GM19372 (cell line): ENCODE data around the gene MUC4.
"Not testable (repeated sequence)": the region's sequence is repeated elsewhere in the genome, so short reads cannot be mapped to it uniquely, and the experiment has no call there.

Experiments used
- ATAC-seq: cut with Tn5 transposase; IDR thresholded peaks from one replicate; pipeline ENCODE4 v1.9.1; 2021; ENCODE audit warnings: mild to moderate bottlenecking, low read depth, moderate library complexity; ENCODE audit not compliant: unreplicated experiment

MUC4 gene

GRCh38 chr3:195794708-195795107 is 17.0 kb downstream of the MUC4 start:
- ATAC-seq: no peak

DNA sequence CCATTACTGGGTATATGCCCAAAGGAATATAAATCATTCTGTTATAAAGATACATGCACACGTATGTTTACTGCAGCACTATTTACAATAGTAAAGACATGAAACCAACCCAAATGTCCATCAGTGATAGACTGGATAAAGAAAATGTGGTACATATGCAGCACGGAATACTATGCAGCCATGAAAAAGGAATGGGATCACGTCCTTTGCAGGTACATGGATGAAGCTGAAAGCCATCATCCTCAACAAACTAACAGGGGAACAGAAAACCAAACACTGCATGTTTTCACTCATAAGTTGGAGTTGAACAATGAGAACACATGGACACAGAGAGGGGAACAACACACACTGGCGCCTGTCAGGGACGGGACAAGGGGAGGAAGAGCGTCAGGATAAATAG is 19.1 kb downstream of the MUC4 start:
- ATAC-seq: not testable (repeated sequence)

DNA sequence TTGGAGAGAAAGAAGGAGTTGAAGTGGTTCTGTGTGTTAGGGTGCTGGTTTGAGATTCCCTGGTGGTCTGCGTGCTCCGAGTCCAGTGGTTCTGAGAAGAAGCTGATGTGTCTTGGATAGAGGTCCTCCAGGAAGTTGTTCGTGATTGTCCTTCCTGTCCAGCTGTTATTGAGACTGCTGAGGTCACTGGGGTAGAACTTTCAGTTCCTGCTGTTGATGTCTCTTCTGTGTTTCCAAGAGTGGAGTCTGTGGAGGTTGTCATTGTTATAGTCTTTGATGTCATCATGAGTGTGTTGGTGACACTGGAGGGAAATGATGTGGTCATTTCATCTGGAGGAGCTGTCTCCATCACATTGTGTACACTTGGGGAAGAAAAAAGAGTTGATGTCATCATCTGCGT is 20.8 kb downstream of the MUC4 start:
- ATAC-seq: no peak

DNA sequence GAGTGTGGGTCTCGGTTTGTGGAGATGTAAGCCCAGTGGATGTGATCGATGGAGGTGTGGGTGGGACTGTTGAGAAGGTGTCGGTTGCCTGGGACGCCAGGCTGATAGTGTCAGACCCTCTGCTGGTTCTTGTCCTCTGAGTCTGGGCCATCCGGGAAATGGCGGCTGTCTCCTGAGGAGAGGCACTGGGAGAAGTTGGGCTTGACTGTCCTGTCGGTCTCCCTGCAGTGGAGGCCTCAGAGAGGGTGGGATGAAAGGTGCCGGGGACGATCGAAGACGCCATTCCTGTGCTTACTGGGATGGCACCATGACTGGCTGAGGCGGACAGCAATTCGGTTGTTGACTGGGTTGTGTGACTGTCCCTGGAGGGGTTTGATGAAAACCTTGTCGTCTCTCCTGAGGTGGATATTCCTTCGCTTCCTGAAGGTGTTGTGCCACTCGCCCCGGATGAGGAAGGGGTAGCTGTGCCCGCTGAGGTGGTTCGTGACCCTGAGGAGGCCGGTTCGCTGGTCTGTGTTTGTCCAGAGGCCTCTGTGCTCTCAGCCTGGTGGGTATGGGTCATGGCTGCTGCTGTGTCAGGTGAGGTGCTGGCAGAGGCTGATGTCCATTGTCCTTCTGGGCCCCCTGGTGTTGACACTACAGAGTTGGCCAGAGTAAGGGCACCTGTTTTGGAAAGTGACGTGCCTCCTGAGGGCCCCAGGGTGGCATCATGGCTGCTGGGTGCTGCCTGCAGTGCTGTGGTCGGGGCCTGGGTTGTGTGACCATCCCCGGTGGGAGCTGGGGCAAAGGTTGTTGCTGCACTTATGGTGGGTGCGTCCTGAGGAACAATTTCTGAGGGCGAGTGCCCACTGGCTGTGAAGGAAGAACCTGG is 22.8 kb downstream of the MUC4 start:
- ATAC-seq: no peak

GRCh38 chr3:195785781-195786405 is 25.8 kb downstream of the MUC4 start:
- ATAC-seq: not testable (repeated sequence)

- ATAC-seq: not testable (repeated sequence)
Measured at GRCh38 chr3:195784031-195784430, 27.7 kb downstream of the MUC4 start.

DNA sequence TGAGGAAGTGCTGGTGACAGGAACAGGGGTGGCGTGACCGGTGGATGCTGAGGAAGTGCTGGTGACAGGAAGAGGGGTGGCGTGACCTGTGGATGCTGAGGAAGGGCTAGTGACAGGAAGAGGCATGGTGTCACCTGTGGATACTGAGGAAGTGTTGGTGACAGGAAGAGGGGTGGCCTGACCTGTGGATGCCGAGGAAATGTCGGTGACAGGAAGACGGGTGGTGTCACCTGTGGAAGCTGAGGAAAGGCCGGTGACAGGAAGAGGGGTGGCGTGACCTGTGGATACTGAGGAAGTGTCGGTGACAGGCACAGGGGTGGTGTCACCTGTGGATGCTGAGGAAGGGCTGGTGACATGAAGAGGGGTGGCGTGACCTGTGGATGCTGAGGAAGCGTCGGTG is 30.5 kb downstream of the MUC4 start:
- ATAC-seq: not testable (repeated sequence)

DNA sequence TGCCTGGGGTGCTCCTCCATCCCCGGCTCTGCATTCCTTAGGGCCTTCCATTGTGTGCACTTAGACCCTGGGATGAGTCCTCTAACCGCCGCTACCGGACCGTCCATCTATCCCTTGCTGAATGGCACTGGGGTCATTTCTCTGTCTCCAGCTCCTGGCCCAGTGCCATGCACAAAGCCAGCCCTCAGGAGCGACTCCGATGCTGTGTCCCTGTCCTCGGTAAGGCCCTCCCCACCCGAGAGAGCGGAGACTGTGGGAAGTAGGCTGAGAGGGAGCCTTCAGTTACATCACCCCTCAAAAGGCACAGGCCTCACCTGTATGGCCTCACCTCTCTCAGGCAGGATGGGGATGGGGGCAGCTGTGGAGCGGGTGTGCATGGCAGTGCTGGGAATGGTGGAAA is 33.8 kb downstream of the MUC4 start:
- ATAC-seq: no peak

DNA sequence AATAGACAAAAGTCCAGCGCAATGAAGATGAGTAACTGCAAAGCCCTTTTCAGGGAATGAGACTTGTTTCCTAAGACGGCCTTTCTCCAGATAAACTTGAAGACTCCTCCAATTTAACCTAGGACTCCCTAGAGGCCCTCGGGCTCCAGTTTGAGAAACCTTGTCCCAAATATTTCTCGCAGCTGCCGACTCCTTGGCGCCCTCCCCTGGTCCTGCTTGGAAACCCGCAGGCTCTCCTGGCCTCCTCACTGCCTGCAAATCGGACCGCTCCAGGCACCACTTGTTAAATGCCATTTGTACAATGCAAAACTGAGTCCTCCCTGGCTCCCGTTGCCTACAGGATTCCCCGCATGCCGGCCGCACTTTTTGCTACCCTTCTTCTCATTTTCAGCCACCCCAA is 36.8 kb downstream of the MUC4 start:
- no peak for ATAC-seq

DNA sequence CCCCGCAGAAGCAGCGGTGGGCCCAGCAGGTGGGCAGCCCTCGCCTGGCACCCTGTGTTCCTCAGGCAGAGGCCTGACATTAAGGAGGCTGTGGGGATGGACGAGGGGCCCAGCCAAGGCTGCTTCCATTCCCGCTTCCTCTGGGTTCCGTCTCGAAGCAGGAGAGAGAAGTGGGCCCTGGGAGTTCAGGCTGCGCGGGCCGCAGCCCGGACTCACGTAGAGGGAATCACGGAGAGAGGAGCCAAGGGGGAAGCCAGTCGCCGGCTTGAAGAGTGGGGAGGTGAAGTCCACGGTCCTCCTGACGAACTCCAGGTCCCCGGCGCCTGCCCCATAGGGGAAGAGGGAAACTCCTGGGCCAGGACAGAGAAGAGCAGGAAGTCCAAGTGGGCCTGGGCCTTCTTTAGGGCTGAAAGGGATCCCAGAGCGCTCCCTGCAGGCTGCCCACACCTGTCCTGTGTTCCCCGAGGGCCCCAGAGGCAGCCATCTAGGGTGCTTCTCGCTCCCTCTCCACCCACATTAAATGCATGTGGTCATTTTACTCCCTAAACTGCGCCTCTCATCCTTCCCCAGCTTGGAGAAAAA is 37.7 kb downstream of the MUC4 start:
- no peak for ATAC-seq

- no peak for ATAC-seq
Measured at GRCh38 chr3:195771646-195772300, 40.0 kb downstream of the MUC4 start.

DNA sequence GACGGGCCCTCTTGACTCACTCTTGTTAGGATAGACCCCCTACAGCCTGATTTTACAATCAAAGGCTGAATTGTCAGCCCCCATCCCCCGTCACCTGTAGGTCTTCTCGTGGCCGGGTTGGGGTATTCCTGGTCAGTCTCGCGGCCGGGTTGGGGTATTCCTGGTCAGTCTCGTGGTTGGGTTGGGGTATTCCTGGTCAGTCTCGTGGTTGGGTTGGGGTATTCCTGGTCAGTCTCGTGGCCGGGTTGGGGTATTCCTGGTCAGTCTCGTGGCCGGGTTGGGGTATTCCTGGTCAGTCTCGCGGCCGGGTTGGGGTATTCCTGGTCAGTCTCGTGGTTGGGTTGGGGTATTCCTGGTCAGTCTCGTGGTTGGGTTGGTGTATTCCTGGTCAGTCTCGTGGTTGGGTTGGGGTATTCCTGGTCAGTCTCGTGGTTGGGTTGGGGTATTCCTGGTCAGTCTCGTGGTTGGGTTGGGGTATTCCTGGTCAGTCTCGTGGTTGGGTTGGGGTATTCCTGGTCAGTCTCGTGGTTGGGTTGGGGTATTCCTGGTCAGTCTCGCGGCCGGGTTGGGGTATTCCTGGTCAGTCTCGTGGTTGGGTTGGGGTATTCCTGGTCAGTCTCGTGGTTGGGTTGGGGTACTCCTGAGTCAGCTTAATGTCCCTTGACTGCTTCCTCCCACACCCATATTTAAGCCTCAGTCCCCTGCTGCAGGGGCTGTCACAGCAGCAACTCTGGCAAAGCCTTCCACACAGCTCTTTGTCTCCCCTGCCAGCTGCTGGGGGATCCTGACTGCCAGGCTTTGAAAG is 40.7 kb downstream of the MUC4 start:
- ATAC-seq: not testable (repeated sequence)

- no peak for ATAC-seq
Measured at GRCh38 chr3:195770081-195770840, 41.5 kb downstream of the MUC4 start.

GRCh38 chr3:195769551-195769950 is 42.2 kb downstream of the MUC4 start:
- ATAC-seq: no peak

DNA sequence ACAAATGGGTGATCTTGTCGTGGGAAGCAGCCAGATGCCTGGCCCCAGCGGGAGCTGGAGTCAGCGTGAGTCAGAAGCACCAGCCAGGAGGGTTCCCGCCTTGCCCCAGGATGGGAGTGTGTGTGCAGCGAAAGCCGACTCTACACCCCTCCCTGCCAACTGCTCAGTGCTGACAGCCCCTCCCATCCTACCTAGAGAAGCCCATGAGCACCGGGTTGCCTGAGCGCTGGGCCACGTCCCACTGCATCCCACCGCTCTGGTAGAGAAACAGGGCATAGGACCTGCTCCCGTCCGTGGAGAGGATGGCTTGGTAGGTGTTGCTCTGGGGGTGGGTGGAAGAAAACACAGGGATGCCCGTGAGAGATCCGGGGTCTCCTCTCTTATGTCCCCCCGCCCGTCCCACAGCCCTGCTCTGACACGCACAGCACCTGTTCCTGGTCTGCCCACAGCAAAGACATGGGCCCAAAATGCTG is 42.9 kb downstream of the MUC4 start:
- no peak for ATAC-seq

DNA sequence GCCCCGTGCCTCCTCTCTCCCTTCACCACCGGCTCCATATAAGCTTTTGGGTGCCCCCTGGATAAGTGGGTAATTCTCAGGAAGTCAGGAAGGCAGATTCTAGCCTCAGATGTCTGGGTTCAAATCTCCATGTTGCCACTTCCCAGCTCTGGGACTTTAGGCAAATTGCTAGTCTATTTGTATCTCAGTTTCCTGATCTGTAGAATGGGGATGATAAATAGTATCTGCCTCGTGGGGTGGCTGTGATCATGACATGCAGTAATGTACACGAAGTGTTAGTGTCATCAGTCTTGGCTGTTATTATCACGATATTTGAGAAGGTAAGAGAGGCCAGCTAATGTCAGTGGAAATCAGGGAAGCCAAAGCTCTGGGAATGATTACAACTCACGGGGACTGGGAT is 43.3 kb downstream of the MUC4 start:
- no peak for ATAC-seq

- ATAC-seq: no peak
Measured at GRCh38 chr3:195767792-195768191, 43.9 kb downstream of the MUC4 start.

GRCh38 chr3:195766671-195767070 is 45.1 kb downstream of the MUC4 start:
- ATAC-seq: no peak

GRCh38 chr3:195764961-195765706 is 46.6 kb downstream of the MUC4 start:
- no peak for ATAC-seq
